ENCODE measurements around the gene EIF6.
"Not testable (repeated sequence)": the region's sequence is repeated elsewhere in the genome, so short reads cannot be mapped to it uniquely, and the experiment has no call there.

The EIF6 gene

GRCh38 chr20:35254448-35254999 lies 30.0 kb downstream of the EIF6 start:
- Mint-ChIP-seq H3K9me3 (no peaks in the 10 kb centered on the region), H3K27me3 (ENCODE audit: low read depth) (no peaks in the 10 kb centered on the region), H3K27ac (no peak overlapping the region), H3K4me1 (ENCODE audit: low read depth) (peaks cover 17% of the 10 kb centered on the region), H3K36me3 (ENCODE audit: low read depth) (no peaks in the 10 kb centered on the region), H3K4me3 (no peak overlapping the region)
- DNase-seq (ENCODE audit: low spot score), result no peak

DNA sequence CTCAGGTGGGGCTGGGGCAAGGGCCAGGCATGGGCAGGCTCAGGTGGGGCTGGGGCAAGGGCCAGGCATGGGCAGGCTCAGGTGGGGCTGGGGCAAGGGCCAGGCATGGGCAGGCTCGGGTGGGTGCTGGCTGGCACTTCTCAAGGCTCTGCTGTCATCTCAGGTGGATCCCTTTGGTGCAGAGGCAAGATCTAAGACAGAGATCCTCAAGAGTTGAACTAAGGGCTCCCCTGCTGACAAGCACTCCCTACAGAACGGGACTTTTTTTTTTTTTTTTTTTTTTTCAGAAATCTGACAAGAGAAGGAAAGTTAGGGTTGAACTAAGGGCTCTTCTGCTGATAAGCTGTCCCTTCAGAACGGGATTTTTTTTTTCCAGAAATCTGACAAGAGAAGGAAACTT lies 31.6 kb downstream of the EIF6 start:
- H3K36me3 Mint-ChIP-seq (ENCODE audit: low read depth), result no peaks in the 10 kb centered on the region
- no peak overlapping the region for H3K4me3 Mint-ChIP-seq
- peak overlapping the region; percentile 70 for H3K27ac Mint-ChIP-seq
- no peaks in the 10 kb centered on the region for H3K27me3 Mint-ChIP-seq (ENCODE audit: low read depth)
- H3K4me1 Mint-ChIP-seq (ENCODE audit: low read depth), result peaks cover 17% of the 10 kb centered on the region
- no peaks in the 10 kb centered on the region for H3K9me3 Mint-ChIP-seq
- DNase-seq (ENCODE audit: low spot score), result no peak

DNA sequence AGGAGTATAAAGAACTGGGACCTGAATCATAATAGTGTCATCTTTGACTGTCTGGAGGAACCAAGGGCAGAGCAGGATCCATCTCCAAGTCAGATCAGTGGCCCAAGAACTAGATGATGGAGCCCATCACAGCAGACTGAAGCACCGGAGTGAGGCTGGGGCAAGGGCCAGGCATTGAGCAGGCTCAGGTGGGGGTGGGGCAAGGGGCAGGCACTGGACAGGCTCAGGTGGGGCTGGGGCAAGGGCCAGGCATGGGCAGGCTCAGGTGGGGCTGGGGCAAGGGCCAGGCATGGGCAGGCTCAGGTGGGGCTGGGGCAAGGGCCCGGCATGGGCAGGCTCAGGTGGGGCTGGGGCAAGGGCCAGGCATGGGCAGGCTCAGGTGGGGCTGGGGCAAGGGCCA lies 32.0 kb downstream of the EIF6 start:
- DNase-seq (ENCODE audit: low spot score); H3K9me3 Mint-ChIP-seq; H3K27me3 Mint-ChIP-seq (ENCODE audit: low read depth); H3K36me3 Mint-ChIP-seq (ENCODE audit: low read depth): not testable (repeated sequence)
- Mint-ChIP-seq H3K4me1 (ENCODE audit: low read depth) (peaks cover 17% of the 10 kb centered on the region), H3K4me3 (peak overlapping the region; percentile 70), H3K27ac (peak overlapping the region; percentile 94)

DNA sequence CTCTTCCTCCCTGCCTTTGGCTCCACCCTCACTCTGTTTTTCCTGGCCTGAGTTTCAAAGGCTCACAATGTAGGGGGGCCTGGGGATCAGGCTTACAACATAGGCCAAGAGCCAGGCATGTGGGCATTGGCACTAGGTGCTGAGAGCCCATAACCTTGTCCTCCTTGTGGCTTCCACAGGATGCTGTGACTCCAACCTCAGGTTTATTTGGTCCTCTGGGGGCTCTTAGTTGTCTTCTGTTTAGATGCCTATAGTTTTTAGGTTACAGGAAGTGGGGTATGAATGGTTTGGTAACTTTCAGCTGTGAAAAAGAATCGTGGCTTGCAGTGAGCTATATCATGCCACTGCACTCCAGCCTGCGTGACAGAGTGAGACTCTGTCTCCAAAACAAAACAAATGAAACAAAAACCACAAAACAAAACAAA lies 32.5 kb downstream of the EIF6 start:
- Mint-ChIP-seq H3K27ac (peak overlapping the region; percentile 94), H3K4me3 (peak overlapping the region; percentile 70)

GRCh38 chr20:35251613-35251940 lies 33.0 kb downstream of the EIF6 start:
- Mint-ChIP-seq H3K4me3 (peak overlapping the region; percentile 70), H3K27me3 (ENCODE audit: low read depth) (no peaks in the 10 kb centered on the region), H3K27ac (peak overlapping the region; percentile 94), H3K36me3 (ENCODE audit: low read depth) (no peaks in the 10 kb centered on the region), H3K9me3 (no peaks in the 10 kb centered on the region), H3K4me1 (ENCODE audit: low read depth) (peaks cover 17% of the 10 kb centered on the region)
- DNase-seq (ENCODE audit: low spot score), result no peak

More for the DNA sequence above, 32.5 kb downstream of the EIF6 start:
- Mint-ChIP-seq H3K9me3 (no peaks in the 10 kb centered on the region), H3K36me3 (ENCODE audit: low read depth) (no peaks in the 10 kb centered on the region), H3K4me1 (ENCODE audit: low read depth) (peaks cover 17% of the 10 kb centered on the region), H3K27me3 (ENCODE audit: low read depth) (no peaks in the 10 kb centered on the region)
- DNase-seq (ENCODE audit: low spot score), result peak; percentile 30

- Mint-ChIP-seq H3K27ac (no peak overlapping the region), H3K36me3 (ENCODE audit: low read depth) (no peaks in the 10 kb centered on the region), H3K27me3 (ENCODE audit: low read depth) (no peaks in the 10 kb centered on the region), H3K4me3 (no peak overlapping the region), H3K9me3 (no peaks in the 10 kb centered on the region), H3K4me1 (ENCODE audit: low read depth) (peaks cover 17% of the 10 kb centered on the region)
- no peak for DNase-seq (ENCODE audit: low spot score)
These were observed 35.7 kb downstream of the EIF6 start for GRCh38 chr20:35248641-35249475.

- Mint-ChIP-seq H3K4me1 (ENCODE audit: low read depth) (peaks cover 8% of the 10 kb centered on the region), H3K36me3 (ENCODE audit: low read depth) (no peaks in the 10 kb centered on the region), H3K27me3 (ENCODE audit: low read depth) (no peaks in the 10 kb centered on the region), H3K27ac (no peak overlapping the region), H3K9me3 (no peaks in the 10 kb centered on the region), H3K4me3 (no peak overlapping the region)
- no peak for DNase-seq (ENCODE audit: low spot score)
These were observed 37.8 kb downstream of the EIF6 start for GRCh38 chr20:35246723-35247122.

DNA sequence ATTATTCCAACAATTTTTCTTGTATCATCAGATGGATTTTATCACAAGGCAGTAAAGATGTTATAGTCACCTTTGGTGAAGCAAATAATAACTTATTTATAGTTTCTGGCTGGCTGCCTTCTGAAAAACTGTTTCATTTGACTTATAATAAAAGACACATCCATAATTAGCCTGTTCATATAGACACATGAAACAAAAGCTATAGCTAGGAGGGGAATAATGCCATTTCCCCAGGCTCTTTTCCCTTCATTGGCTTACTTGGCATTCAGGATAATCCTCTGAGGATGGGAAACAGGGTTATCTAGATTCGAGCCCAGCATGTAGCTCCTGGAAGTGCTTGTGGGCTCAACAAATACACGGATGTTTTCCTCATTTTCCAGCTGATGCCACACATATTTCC lies 40.6 kb downstream of the EIF6 start:
- Mint-ChIP-seq H3K4me3 (no peak overlapping the region), H3K27ac (no peak overlapping the region), H3K27me3 (ENCODE audit: low read depth) (no peaks in the 10 kb centered on the region), H3K4me1 (ENCODE audit: low read depth) (no peaks in the 10 kb centered on the region), H3K9me3 (no peaks in the 10 kb centered on the region), H3K36me3 (ENCODE audit: low read depth) (no peaks in the 10 kb centered on the region)
- DNase-seq (ENCODE audit: low spot score), result no peak

DNA sequence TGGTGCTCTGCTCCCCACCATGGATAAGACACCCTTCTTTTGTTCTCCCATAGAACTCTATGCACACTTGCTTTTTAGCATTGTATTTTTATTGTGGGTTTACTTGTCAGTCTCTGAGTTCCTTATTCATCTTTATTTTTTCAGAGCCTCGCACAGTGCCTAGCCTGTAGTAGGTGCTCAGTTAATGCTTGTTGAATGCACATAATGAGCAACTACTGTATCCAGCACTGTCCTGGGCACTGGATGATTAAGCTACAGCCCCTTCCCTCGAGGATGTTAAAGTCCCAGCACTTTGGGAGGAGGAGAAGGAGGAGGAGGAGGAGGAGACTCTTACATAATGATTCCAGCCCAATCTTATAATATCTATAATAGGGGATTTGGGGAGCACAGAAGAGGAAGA lies 41.3 kb downstream of the EIF6 start:
- DNase-seq (ENCODE audit: low spot score), result no peak
- no peaks in the 10 kb centered on the region for H3K36me3 Mint-ChIP-seq (ENCODE audit: low read depth)
- no peak overlapping the region for H3K27ac Mint-ChIP-seq
- H3K4me3 Mint-ChIP-seq, result no peak overlapping the region
- H3K9me3 Mint-ChIP-seq, result no peaks in the 10 kb centered on the region
- no peaks in the 10 kb centered on the region for H3K27me3 Mint-ChIP-seq (ENCODE audit: low read depth)
- no peaks in the 10 kb centered on the region for H3K4me1 Mint-ChIP-seq (ENCODE audit: low read depth)

- Mint-ChIP-seq H3K9me3 (no peaks in the 10 kb centered on the region), H3K27ac (no peak overlapping the region), H3K27me3 (ENCODE audit: low read depth) (no peaks in the 10 kb centered on the region), H3K36me3 (ENCODE audit: low read depth) (no peaks in the 10 kb centered on the region), H3K4me1 (ENCODE audit: low read depth) (no peaks in the 10 kb centered on the region), H3K4me3 (no peak overlapping the region)
- DNase-seq (ENCODE audit: low spot score), result no peak
These were observed 43.7 kb downstream of the EIF6 start for GRCh38 chr20:35240811-35241293.

- Mint-ChIP-seq H3K27ac (no peak overlapping the region), H3K9me3 (no peaks in the 10 kb centered on the region), H3K36me3 (ENCODE audit: low read depth) (no peaks in the 10 kb centered on the region), H3K4me3 (no peak overlapping the region), H3K4me1 (ENCODE audit: low read depth) (no peaks in the 10 kb centered on the region), H3K27me3 (ENCODE audit: low read depth) (no peaks in the 10 kb centered on the region)
- no peak for DNase-seq (ENCODE audit: low spot score)
These were observed 44.3 kb downstream of the EIF6 start for GRCh38 chr20:35240083-35240810.

GRCh38 chr20:35238735-35239134 lies 45.8 kb downstream of the EIF6 start:
- no peaks in the 10 kb centered on the region for H3K4me1 Mint-ChIP-seq (ENCODE audit: low read depth)
- DNase-seq (ENCODE audit: low spot score), result no peak
- no peaks in the 10 kb centered on the region for H3K9me3 Mint-ChIP-seq
- H3K27ac Mint-ChIP-seq, result no peak overlapping the region
- H3K4me3 Mint-ChIP-seq, result no peak overlapping the region
- H3K36me3 Mint-ChIP-seq (ENCODE audit: low read depth), result no peaks in the 10 kb centered on the region
- no peaks in the 10 kb centered on the region for H3K27me3 Mint-ChIP-seq (ENCODE audit: low read depth)

DNA sequence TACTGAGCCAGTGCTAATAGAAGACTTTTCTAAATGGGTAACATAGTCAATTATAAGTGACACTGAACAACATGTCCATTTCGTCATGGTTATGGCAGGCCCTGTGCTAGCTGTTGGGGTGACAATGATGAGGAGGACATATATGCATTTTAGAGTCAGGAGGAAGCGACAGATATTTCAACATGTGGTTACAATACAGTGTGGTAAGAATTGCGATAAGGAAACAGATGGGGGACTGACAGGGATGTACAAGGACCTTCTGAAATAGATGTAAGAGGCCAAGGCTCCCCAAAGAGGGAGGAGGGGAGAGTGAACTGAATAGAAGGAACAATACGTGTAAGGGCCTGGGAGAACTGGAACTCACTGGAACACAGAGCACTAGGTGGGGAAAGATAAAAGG lies 46.4 kb downstream of the EIF6 start:
- H3K9me3 Mint-ChIP-seq, result no peaks in the 10 kb centered on the region
- DNase-seq (ENCODE audit: low spot score), result no peak
- no peak overlapping the region for H3K4me3 Mint-ChIP-seq
- no peak overlapping the region for H3K27ac Mint-ChIP-seq
- H3K4me1 Mint-ChIP-seq (ENCODE audit: low read depth), result no peaks in the 10 kb centered on the region
- no peaks in the 10 kb centered on the region for H3K36me3 Mint-ChIP-seq (ENCODE audit: low read depth)
- no peaks in the 10 kb centered on the region for H3K27me3 Mint-ChIP-seq (ENCODE audit: low read depth)

GRCh38 chr20:35237486-35237885 lies 47.1 kb downstream of the EIF6 start:
- Mint-ChIP-seq H3K27ac (no peak overlapping the region), H3K4me3 (no peak overlapping the region), H3K36me3 (ENCODE audit: low read depth) (no peaks in the 10 kb centered on the region), H3K27me3 (ENCODE audit: low read depth) (no peaks in the 10 kb centered on the region), H3K9me3 (no peaks in the 10 kb centered on the region), H3K4me1 (ENCODE audit: low read depth) (no peaks in the 10 kb centered on the region)
- no peak for DNase-seq (ENCODE audit: low spot score)
